Measurements from ENCODE around the gene CCDC38. TPM values are rescaled to one million over a fixed set of nuclear protein-coding genes. Genes with fewer than 3 reads are reported as not detected.

Gene CCDC38
- total and polyA plus RNA-seq, 4 donors: not detected

DNA sequence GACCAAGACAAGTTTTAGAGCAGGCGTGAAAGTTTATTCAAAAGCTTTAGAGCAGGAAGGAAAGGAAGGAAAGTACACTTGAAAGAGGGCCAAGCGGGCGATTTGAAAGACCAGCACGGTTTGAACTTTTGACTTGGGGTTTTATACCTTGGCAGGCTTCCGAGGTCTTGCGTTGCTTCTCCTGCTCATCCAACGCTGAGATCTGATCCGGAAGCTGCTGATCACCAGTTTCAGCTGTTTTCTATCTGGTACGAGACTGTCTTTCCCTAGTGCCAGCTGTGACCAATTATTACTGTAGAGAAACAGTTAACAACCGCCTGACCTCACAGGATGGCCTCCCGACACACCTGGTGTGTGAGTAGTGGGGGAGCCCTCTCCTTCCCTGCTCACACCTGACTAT, 104.3 kb downstream of the CCDC38 start:
- no peaks in the 10 kb centered on the region for H3K36me3 ChIP-seq (ENCODE audit: control insufficient read depth in 1 of 2, insufficient read depth in 2 of 2, low read length in 1 of 2)
- no peaks in the 10 kb centered on the region for H3K4me1 ChIP-seq (ENCODE audit: control insufficient read depth in 1 of 2, insufficient read depth in 2 of 2, low read length in 2 of 2)
- H3K27ac ChIP-seq (ENCODE audit: low read depth in 1 of 2, low read length in 2 of 2): no peak overlapping the region
- ATAC-seq (ENCODE audit: low FRiP score): no peak
- no peaks in the 10 kb centered on the region for H3K27me3 ChIP-seq (ENCODE audit: control insufficient read depth in 1 of 2, insufficient read depth in 2 of 2, low read length in 1 of 2)
- H3K9me3 ChIP-seq (ENCODE audit: control insufficient read depth, low read length): no peaks in the 10 kb centered on the region
- no peak for DNase-seq
- intact Hi-C loops (cut with DNase I): no loop called here
- WGBS, 2 donors: 40 to 48% methylated on average over 11 of the region's 11 CpGs
- H3K4me3 ChIP-seq (ENCODE audit: low read length in 2 of 2): no peak overlapping the region

- peak; percentile 22 for ATAC-seq (ENCODE audit: low FRiP score)
- no peaks in the 10 kb centered on the region for H3K27me3 ChIP-seq (ENCODE audit: control insufficient read depth in 1 of 2, insufficient read depth in 2 of 2, low read length in 1 of 2)
- no peak overlapping the region for H3K4me3 ChIP-seq (ENCODE audit: low read length in 2 of 2)
- no peak for DNase-seq
- no peak overlapping the region for H3K27ac ChIP-seq (ENCODE audit: low read depth in 1 of 2, low read length in 2 of 2)
- no peaks in the 10 kb centered on the region for H3K36me3 ChIP-seq (ENCODE audit: control insufficient read depth in 1 of 2, insufficient read depth in 2 of 2, low read length in 1 of 2)
- intact Hi-C loops (cut with DNase I): no loop called here
- H3K9me3 ChIP-seq (ENCODE audit: control insufficient read depth, low read length): no peaks in the 10 kb centered on the region
- WGBS, 2 donors: 65 to 67% methylated on average over 10 of the region's 10 CpGs
- no peaks in the 10 kb centered on the region for H3K4me1 ChIP-seq (ENCODE audit: control insufficient read depth in 1 of 2, insufficient read depth in 2 of 2, low read length in 2 of 2)
These were observed 105.0 kb downstream of the CCDC38 start for GRCh38 chr12:95837240-95838038.

GRCh38 chr12:95836630-95837239, 105.7 kb downstream of the CCDC38 start:
- ATAC-seq (ENCODE audit: low FRiP score): no peak
- no peaks in the 10 kb centered on the region for H3K36me3 ChIP-seq (ENCODE audit: control insufficient read depth in 1 of 2, insufficient read depth in 2 of 2, low read length in 1 of 2)
- intact Hi-C loops (cut with DNase I): no loop called here
- WGBS, 2 donors: 0% methylated on average over 1 of the region's 1 CpG
- H3K4me1 ChIP-seq (ENCODE audit: control insufficient read depth in 1 of 2, insufficient read depth in 2 of 2, low read length in 2 of 2): no peaks in the 10 kb centered on the region
- no peaks in the 10 kb centered on the region for H3K27me3 ChIP-seq (ENCODE audit: control insufficient read depth in 1 of 2, insufficient read depth in 2 of 2, low read length in 1 of 2)
- no peak for DNase-seq
- H3K27ac ChIP-seq (ENCODE audit: low read depth in 1 of 2, low read length in 2 of 2): no peak overlapping the region
- no peak overlapping the region for H3K4me3 ChIP-seq (ENCODE audit: low read length in 2 of 2)
- H3K9me3 ChIP-seq (ENCODE audit: control insufficient read depth, low read length): no peaks in the 10 kb centered on the region

GRCh38 chr12:95836185-95836609, 106.2 kb downstream of the CCDC38 start:
- no peak for DNase-seq
- 31 to 35% methylated on average over 3 of the region's 3 CpGs for WGBS, 2 donors
- Histone ChIP-seq H3K27ac (ENCODE audit: low read depth in 1 of 2, low read length in 2 of 2) (no peak overlapping the region), H3K4me3 (ENCODE audit: low read length in 2 of 2) (no peak overlapping the region), H3K36me3 (ENCODE audit: control insufficient read depth in 1 of 2, insufficient read depth in 2 of 2, low read length in 1 of 2) (no peaks in the 10 kb centered on the region), H3K9me3 (ENCODE audit: control insufficient read depth, low read length) (no peaks in the 10 kb centered on the region), H3K4me1 (ENCODE audit: control insufficient read depth in 1 of 2, insufficient read depth in 2 of 2, low read length in 2 of 2) (no peaks in the 10 kb centered on the region), H3K27me3 (ENCODE audit: control insufficient read depth in 1 of 2, insufficient read depth in 2 of 2, low read length in 1 of 2) (no peaks in the 10 kb centered on the region)
- ATAC-seq (ENCODE audit: low FRiP score): no peak
- intact Hi-C loops (cut with DNase I): no loop called here

DNA sequence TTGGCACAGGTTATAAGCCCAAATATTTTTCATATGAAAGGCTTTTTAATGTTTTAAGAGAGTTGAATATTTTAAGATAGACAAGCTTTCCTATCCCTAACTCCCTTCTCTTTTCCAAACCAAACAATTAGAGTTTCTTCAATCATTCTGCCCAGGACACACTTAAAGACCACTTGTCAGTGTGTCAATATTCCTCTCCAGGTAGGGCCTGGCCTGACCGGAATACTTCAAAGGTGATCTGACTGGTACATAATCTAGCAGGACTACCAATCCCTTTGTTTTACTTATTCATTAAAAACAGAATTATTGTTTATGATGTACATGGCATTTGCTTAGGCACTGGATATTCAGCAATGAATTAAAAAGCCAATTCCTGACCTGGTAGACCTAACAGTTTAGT, 107.8 kb downstream of the CCDC38 start:
- WGBS, 2 donors: 83 to 97% methylated on average over 1 of the region's 1 CpG
- ATAC-seq (ENCODE audit: low FRiP score) (no peak), DNase-seq (no peak)
- H3K36me3 ChIP-seq (ENCODE audit: control insufficient read depth in 1 of 2, insufficient read depth in 2 of 2, low read length in 1 of 2): no peaks in the 10 kb centered on the region
- H3K27ac ChIP-seq (ENCODE audit: low read depth in 1 of 2, low read length in 2 of 2): no peak overlapping the region
- H3K9me3 ChIP-seq (ENCODE audit: control insufficient read depth, low read length): no peaks in the 10 kb centered on the region
- H3K4me1 ChIP-seq (ENCODE audit: control insufficient read depth in 1 of 2, insufficient read depth in 2 of 2, low read length in 2 of 2): no peaks in the 10 kb centered on the region
- no peaks in the 10 kb centered on the region for H3K27me3 ChIP-seq (ENCODE audit: control insufficient read depth in 1 of 2, insufficient read depth in 2 of 2, low read length in 1 of 2)
- no peak overlapping the region for H3K4me3 ChIP-seq (ENCODE audit: low read length in 2 of 2)
- intact Hi-C loops (cut with DNase I): no loop called here

DNA sequence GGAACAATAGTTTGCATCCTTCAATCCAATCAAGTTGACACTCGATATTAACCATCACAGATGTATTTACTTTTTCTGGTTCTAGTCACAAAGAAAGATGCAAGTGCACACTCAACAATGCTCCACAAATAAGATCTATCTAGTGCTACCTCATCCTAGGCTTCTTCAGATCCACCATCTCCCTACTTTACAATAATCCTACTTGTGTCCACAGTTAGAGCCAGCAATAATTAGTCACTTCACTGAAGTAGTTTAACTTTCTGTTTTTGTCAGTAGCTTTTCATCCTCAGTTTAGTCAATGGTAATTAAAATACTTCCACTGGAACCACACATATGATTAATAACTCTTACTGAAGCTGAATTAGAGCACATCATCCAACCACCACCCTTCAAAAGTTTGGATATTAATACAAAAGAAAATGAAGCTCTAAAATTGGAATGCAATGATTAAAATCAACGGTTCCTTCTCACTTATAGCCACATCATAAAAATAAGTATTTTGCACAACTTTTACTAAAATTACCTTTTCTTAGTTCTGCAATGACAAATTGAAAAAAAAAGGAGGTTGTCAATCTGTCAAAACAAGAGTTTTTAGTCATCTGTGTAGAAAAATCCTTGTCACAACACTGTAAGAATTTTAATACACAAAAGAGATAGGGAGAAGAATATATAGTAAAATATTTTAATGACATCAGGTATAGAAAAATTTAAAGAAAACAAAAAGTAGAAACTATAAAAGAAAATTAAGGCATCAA, 111.9 kb downstream of the CCDC38 start:
- no peaks in the 10 kb centered on the region for H3K36me3 ChIP-seq (ENCODE audit: control insufficient read depth in 1 of 2, insufficient read depth in 2 of 2, low read length in 1 of 2)
- no peaks in the 10 kb centered on the region for H3K4me1 ChIP-seq (ENCODE audit: control insufficient read depth in 1 of 2, insufficient read depth in 2 of 2, low read length in 2 of 2)
- ATAC-seq (ENCODE audit: low FRiP score) (no peak), DNase-seq (no peak)
- no peak overlapping the region for H3K27ac ChIP-seq (ENCODE audit: low read depth in 1 of 2, low read length in 2 of 2)
- intact Hi-C loops (cut with DNase I): no loop called here
- 87 to 90% methylated on average over 2 of the region's 2 CpGs for WGBS, 2 donors
- no peaks in the 10 kb centered on the region for H3K27me3 ChIP-seq (ENCODE audit: control insufficient read depth in 1 of 2, insufficient read depth in 2 of 2, low read length in 1 of 2)
- H3K9me3 ChIP-seq (ENCODE audit: control insufficient read depth, low read length): no peaks in the 10 kb centered on the region
- no peak overlapping the region for H3K4me3 ChIP-seq (ENCODE audit: low read length in 2 of 2)

GRCh38 chr12:95829395-95829794, 113.0 kb downstream of the CCDC38 start:
- no peak for DNase-seq
- Histone ChIP-seq H3K36me3 (ENCODE audit: control insufficient read depth in 1 of 2, insufficient read depth in 2 of 2, low read length in 1 of 2) (no peaks in the 10 kb centered on the region), H3K27ac (ENCODE audit: low read depth in 1 of 2, low read length in 2 of 2) (no peak overlapping the region), H3K27me3 (ENCODE audit: control insufficient read depth in 1 of 2, insufficient read depth in 2 of 2, low read length in 1 of 2) (no peaks in the 10 kb centered on the region), H3K4me3 (ENCODE audit: low read length in 2 of 2) (no peak overlapping the region), H3K9me3 (ENCODE audit: control insufficient read depth, low read length) (no peaks in the 10 kb centered on the region), H3K4me1 (ENCODE audit: control insufficient read depth in 1 of 2, insufficient read depth in 2 of 2, low read length in 2 of 2) (no peaks in the 10 kb centered on the region)
- ATAC-seq (ENCODE audit: low FRiP score): no peak
- intact Hi-C loops (cut with DNase I): no loop called here

DNA sequence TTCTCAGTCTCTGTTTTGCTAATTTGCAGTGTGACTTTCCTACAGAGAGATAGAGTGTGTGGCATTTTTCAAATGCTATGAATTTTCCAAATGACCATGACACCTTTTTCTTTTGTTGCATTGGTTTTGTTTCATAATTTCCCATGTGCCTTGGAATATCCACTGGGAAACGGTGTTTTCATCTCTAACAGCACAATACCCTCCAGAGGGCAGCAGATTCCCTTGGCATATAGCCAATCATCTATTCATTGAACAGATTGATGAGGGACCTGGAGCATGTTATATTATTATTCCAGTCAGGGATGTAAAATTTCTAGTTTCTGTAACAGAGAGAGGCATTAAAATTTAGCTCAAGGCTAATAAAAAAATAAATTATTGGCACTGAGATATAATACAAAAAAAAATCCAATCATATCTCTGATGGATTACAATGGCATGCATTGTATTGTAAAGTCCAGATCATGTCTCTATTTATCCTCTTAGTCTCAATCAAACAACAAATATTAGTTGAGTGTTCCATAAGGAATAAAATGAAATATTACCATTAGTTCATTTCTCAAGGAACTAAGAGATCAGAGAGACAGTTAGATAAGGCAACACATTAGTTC, 122.2 kb downstream of the CCDC38 start:
- intact Hi-C loops (cut with DNase I): loop anchor here in 1 of 2 donors (5.0 kb wide), 1 partner anchor 177 kb away; the partner anchor contains the start of gene HAL
- DNase-seq (no peak), ATAC-seq (ENCODE audit: low FRiP score) (no peak)

More for the DNA sequence above, 122.2 kb downstream of the CCDC38 start:
- H3K9me3 ChIP-seq (ENCODE audit: control insufficient read depth, low read length): no peaks in the 10 kb centered on the region
- no peaks in the 10 kb centered on the region for H3K27me3 ChIP-seq (ENCODE audit: control insufficient read depth in 1 of 2, insufficient read depth in 2 of 2, low read length in 1 of 2)
- 0% methylated on average over 1 of the region's 1 CpG for whole genome bisulfite sequencing, 2 donors
- H3K27ac ChIP-seq (ENCODE audit: low read depth in 1 of 2, low read length in 2 of 2): no peak overlapping the region
- no peaks in the 10 kb centered on the region for H3K36me3 ChIP-seq (ENCODE audit: control insufficient read depth in 1 of 2, insufficient read depth in 2 of 2, low read length in 1 of 2)
- H3K4me3 ChIP-seq (ENCODE audit: low read length in 2 of 2): no peak overlapping the region
- no peaks in the 10 kb centered on the region for H3K4me1 ChIP-seq (ENCODE audit: control insufficient read depth in 1 of 2, insufficient read depth in 2 of 2, low read length in 2 of 2)

Data from aorta (tissue), 5 donors.